HG03025 (cell line): ENCODE measurements around the gene SPDYE2.
"Not testable (repeated sequence)": the region's sequence is repeated elsewhere in the genome, so short reads cannot be mapped to it uniquely, and the experiment has no call there.

Source experiments
- ATAC-seq: cut with Tn5 transposase; IDR thresholded peaks from one replicate; pipeline ENCODE4 v1.9.1; 2021; ENCODE audit warnings: mild to moderate bottlenecking, moderate library complexity; ENCODE audit not compliant: unreplicated experiment, low FRiP score

SPDYE2 gene

DNA sequence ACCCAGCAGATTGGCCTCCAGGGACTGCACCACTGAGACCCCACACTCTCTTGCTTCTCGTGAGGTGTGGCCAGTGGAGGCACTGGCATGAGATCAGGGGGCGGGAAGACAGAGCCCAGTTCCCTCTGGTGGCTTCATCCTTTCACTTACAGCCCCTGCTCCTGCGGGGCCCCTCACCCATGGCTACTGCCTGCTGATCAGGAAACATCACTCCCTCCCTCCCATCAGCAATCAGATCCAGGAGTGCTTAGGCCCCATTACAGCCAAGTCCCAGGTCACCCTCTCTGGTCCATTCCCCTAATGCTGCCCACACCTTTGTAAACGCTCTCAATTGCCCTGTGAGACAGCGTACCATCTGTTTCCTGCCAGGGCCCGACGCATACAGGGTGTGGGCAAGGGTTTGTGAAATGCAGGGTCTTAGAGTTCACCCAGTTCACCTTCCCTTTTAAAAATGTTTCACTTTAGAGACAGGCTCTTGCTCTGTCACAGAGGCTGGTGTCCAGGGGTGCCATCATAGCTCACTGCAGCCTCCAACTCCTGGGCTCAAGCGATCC is 15.9 kb upstream of the SPDYE2 start:
- ATAC-seq: not testable (repeated sequence)

DNA sequence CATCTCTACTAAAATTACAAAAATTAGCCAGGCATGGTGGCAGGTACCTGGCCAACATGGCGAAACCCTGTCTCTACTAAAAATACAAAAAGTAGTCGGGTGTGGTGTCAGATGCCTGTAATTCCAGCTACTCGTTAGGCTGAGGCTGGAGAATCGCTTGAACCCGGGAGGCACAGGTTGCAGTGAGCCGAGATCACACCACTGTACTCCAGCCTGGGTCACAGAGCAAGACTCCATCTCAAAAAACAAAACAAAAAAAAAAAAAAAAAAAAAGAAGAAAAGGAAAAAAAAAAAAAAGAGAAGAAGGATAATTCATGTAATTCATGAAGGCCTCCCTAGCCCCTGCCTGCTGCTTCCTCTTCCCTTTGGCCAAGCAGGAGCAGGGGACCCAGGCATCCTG is 10.4 kb upstream of the SPDYE2 start:
- ATAC-seq: not testable (repeated sequence)

DNA sequence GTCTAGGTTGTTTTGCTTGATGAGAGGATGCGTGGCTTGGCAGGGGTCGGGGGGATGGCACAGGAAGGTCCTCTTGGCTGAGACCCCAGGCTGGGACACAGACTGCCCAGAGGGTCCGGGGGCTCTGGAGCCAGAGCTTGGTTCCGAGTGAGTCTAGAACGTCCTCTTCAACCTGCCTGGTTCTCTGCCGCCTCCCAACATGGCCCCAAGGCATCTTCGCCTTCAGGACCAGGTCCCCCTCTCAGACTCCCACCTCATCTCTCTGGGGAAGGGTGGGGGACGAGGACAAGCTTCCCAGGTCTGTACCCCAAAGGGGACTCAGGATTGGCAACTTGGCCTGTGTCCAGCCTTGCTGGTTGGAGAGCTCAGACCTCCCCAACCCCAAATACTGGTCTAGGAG is 8.9 kb upstream of the SPDYE2 start:
- ATAC-seq: not testable (repeated sequence)

DNA sequence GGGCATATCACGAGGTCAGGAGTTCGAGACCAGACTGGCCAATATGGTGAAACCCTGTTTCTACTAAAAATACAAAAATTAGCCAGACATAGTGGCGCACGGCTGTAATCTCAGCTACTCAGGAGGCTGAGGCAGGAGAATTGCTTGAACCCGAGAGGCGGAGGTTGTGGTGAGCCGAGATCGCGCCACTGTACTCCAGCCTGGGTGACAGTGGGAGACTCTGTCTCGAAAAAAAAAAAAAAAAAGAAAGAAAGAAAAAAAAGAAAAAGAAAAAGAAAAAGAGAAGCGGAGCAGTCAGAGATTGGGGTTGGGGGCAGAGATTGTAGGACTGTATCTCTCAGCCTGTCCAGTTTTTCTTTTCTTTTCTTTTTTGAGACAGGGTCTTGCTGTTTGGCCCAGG is 8.3 kb upstream of the SPDYE2 start:
- not testable (repeated sequence) for ATAC-seq

DNA sequence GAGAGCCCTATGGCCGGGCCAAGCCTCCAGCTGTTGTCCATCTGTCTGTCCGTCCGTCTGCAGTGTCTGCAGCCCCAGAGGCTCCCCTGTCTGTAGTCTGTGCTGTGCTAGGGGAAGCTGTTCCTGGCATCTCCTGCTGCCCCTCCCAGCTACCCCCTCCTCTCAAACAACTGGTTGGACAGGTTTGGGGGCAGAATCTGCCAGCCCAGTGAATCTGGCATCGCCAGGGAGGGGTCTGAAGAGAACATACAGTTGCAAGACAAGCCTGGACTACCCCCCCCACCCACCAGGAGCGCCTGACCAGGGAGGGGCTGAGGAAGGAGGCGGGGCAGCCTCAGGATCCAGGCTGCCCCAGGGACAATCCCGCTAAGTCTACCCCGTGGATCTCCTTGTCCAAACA is 7.4 kb upstream of the SPDYE2 start, which contains the start of gene UPK3BL2:
Gene UPK3BL2 (minus strand): TSS at position 101 of the 400 bp plus-strand sequence. CDS start 60 bp downstream, at position 41.
- not testable (repeated sequence) for ATAC-seq

DNA sequence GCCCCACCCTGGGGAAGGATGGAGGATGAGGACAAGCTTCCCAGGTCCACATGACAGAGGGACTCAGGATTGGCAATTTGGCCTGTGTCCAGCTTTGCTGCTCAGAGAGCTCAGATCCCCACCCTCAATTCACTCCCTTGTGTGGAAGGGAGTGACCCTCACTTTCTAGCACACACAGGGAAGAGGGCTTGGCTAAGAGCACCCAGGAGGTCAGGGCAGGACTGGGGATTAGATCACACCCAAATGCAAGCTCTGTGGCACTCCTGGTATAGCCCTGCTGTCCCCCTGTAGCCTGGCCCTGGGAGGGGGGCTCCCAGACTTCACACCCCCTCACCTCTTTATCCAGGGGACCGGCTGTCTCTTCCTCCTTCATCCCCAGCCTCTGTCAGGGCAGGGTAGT is 6.7 kb upstream of the SPDYE2 start:
- not testable (repeated sequence) for ATAC-seq

DNA sequence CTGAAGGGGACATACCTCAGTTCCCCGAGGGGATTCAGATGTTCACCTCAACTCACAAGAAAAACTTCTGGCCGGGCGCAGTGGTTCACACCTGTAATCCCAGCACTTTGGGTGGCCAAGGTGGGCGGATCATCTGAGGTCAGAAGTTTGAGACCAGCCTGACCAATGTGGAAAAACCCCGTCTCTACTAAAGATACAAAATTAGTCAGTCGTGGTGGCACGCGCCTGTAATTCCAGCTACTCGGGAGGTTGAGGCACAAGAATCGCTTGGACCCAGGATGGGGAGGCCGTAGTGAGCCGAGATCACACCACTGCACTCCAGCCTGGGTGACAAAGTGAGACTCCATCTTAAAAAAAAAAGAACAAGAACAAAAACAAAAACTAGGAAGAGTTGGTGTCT is 5.7 kb upstream of the SPDYE2 start:
- ATAC-seq: not testable (repeated sequence)

DNA sequence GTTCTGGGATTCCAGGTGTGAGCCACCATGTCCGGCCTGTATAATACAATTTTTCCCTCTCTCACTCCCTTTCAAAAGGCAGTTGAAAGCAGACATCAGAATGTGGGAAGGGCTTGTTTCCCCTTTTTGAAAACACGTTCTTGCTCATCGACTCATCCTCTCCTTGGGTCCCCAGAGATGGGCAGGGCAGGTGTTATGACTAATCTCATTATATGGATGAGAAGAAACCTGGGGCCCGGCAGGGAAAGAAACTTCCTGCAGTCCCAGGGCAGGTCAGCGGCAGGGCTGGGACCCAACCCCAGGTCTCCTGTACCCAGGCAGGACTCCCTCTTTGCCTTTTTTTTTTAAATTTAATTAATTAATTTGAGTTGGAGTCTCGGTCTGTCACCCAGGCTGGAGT is 4.7 kb upstream of the SPDYE2 start:
- peak; percentile 48 for ATAC-seq

DNA sequence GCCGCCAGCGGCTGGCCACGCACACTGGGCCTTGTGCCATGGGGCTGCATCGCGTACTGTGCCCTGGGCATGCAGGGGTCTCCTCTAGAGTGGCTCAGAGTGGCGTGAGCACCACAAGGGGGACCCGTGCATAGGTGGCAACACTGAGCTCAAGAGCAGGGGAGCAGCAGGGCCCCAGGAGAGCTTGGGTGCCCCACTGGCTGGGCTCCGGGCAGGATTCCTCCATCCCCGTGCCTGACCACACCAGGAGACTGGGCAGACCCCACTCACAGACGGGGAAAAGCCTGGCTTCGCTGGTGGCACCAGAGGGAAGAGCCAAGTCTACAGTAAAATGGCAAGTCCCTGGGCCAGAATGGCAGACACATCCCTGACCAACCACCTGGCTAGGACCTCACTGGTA is 17.6 kb downstream of the SPDYE2 start:
- ATAC-seq: not testable (repeated sequence)

DNA sequence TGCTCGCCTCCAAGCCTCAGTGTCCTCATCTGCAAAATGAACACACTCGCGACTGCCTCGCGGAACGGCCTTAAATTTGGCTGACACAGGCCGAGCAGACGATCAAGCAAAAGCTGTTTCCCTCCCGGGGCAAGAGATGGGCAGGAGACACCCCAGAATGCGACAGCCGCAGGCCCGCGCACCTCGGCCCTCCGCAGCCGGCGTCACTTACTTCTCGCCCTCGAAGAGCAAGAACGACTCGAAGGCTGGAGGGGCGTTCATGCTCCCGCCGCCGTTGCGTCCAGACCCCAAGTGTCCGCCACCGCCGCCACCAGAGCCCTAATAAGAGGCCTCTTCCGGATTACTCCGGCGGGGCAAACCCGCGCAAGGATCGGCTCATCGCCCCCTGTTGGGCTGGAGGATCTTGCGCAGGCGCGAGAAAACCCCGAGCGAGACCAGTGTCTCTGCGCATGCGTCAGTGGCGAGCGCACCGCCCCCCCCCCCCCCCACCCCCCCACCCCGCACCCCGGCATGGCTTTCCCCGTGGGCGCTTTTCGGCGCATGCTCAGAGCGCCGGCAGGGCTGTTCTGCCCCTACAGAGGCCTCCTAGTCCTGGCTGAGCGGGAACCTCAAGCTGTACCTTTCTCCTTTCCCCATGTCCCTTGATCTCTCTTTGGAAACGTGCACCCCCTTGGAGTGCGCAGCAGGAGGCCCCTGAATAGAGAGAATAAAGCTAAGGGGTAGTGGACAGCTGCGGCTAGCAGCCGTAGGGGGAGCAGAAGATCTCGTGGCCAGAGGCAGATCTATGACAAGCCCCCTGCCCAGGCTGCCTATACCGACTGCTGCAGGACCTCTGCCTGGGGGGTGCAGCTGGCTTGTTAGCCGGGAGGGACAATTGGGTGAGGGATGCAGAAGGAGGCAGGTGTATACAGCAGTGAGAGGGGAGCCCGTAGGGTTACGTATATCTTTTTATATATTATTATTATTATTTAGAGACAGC is 21.5 kb downstream of the SPDYE2 start, which contains the start of gene POLR2J3:
Gene POLR2J3 (minus strand): TSS at position 323 of the 979 bp plus-strand sequence. CDS start 62 bp downstream, at position 261.
- peak; percentile 93 for ATAC-seq

DNA sequence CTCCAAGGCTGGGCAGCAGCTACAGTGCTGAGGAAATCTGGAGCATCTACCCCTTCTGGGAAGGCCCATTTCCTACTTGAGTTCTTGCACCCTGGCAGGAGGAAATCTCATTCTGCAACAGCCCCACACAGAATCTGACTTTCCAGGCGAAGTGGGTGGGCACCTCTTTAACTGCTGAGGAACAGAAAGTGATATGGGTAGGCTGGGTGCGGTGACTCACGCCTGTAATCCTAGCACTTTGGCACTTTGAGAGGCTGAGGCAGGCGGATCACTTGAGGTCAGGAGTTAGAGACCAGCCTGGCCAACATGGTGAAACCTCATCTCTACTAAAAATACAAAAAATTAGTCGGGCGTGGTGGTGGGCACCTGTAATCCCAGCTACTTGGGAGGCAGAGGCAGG is 23.6 kb downstream of the SPDYE2 start:
- ATAC-seq: not testable (repeated sequence)

DNA sequence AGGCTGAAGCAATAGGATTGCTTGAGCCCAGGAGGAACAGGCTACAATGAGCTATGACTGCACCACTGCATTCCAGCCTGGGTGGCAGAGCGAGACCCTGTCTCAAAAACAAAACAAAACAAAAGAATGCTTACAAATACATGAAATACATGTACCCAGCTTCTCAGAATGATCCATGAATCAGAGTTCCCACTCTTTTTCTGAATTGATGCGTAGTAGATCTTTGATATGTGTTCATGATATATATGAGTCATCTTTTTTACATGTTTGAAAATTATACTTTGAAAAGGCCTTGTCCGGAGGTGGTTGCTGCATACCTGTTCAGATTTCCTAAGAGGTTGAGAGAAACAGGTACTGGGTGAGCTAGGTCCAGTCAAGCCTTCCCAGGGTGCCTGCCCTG is 25.3 kb downstream of the SPDYE2 start:
- ATAC-seq: not testable (repeated sequence)

DNA sequence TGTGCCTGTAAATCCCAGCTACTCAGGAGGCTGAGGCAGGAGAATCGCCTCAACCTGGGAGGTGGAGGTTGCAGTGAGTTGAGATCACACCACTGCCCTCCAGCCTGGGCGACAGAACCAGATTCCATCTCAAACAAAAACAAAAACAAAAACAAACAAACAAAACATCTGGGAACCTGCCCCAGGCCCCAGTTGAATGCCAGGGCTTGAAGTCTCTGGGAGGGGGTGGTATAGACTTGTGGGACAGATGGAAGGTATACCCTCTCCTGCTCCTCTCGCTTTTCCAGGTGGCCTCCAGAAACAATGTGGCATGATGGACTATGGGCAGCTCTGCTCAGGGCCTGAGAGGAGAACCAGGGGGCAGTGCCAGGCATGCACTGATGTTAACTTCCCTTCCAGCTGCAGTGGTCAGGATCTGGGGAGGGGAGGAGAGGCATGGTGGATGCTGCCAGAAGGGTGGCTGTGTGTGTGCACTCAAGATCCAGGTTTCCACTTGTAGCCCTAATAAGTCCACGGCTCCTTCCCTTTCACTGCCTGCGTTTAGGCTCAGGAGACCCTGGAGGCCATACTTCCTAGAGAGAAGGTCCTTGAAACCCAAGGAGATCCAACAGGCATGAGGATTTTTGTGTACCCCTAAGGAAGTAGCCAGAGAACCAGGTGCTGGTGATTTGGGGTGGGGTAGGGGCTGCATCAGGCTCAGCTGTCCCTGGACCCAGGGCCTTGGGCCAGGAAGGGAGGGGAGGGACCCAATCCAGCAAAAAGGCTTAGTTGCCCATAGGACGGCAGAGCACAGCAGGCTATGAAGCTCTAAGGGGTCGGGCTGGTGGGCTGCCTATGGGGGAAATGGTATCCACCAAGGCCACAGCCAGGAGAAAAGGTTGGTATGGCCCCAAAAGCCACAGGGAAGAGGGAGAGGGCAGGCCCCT is 26.6 kb downstream of the SPDYE2 start:
- ATAC-seq: not testable (repeated sequence)

DNA sequence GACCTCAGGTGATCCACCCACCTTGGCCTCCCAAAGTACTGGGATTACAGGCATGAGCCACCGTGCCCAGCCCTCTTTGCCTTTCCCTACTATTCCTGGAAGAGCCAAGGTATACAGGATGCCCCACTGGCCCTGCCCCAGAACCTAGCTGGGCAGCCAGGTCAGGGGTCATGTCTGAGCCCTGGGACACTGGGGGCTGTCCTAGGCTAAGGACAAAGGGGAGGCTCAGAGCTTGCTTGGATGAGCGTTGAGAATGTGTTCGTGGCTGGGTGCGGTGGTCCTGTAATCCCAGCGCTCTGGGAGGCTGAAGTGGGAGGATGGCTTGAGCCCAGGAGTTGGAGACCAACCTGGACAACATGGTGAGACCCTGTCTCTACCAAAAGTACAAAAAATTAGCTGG is 27.5 kb downstream of the SPDYE2 start:
- not testable (repeated sequence) for ATAC-seq

DNA sequence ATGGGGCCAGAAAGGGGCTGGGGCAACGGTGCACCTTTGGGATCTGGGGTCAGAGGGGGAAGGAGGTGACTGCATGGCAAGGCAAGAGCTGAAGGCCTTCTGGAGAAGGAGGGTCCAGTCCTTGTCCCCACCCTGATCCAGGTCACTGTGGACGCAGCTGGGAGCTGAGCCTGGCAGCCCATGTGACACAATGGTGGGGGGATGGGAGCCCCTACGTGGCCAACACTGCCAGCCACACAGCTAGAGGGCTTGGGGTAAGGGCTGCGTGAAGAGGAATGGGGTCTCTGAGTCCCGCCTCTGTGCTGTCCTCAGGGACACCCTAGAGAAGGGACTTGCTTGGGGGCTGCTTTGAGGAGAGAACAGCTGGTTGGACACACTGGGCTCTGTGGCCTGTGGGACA is 30.7 kb downstream of the SPDYE2 start:
- not testable (repeated sequence) for ATAC-seq

DNA sequence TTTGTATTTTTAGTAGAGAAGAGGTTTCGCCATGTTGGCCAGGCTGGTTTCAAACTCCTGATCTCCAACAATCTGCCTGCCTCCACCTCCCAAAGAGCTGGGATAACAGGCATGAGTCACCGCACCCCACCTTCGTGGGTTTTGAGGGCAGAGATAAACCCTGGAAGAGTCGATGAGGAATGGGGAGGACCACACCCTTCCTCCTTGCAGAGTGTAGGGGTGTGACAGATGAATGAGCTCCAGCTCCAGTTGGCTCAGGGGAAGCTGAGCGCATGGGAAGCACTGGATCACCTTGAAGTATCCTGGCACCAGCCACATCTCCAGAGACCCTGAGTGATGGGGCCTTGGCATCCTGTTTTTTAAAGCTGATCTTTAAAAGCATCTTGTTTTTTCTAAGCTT is 32.5 kb downstream of the SPDYE2 start:
- ATAC-seq: not testable (repeated sequence)

DNA sequence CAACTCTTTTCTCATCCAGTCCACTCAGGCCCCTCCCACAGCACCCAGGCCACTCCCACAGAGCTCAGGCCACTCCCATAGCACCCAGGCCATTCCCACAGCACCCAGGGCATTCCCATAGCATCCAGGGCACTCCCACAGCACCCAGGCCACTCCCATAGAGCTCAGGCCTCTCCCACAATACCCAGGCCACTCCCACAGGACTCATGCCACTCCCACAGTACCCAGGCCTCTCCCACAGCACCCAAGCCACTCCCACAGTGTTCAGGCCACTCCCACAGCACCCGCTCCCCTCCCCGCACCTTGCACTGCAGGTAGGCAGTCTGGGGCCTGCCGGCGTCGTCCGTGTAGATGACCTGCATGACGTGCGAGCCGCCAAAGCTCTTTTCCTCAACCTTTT is 38.8 kb downstream of the SPDYE2 start:
- not testable (repeated sequence) for ATAC-seq

DNA sequence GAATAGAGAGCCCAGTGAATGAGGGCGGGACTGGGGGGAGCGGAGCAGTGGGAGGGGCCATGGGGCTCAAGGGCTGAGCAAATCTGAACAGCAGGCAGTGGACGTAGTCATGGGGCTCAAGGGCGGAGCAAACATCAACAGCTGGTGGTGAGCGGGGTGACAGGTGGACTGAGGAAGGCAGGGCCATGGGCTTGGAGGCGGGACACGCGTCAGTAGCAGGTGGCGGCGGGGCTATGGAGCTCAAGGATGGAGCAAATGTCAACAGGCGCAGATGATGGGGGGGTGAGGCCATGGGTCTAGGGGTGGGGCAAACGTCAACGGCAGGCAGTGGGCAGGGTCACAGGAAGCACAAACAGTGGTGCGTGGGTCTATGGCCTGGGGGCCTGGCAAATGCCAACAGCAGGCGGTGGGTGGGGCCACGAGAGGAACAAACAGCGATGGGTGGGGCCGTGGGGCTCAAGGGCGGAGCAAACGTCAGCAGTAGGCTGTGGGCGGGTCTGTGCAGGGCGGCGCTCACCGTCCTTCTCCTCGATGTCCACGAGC is 41.5 kb downstream of the SPDYE2 start:
- peak; percentile 43 for ATAC-seq

DNA sequence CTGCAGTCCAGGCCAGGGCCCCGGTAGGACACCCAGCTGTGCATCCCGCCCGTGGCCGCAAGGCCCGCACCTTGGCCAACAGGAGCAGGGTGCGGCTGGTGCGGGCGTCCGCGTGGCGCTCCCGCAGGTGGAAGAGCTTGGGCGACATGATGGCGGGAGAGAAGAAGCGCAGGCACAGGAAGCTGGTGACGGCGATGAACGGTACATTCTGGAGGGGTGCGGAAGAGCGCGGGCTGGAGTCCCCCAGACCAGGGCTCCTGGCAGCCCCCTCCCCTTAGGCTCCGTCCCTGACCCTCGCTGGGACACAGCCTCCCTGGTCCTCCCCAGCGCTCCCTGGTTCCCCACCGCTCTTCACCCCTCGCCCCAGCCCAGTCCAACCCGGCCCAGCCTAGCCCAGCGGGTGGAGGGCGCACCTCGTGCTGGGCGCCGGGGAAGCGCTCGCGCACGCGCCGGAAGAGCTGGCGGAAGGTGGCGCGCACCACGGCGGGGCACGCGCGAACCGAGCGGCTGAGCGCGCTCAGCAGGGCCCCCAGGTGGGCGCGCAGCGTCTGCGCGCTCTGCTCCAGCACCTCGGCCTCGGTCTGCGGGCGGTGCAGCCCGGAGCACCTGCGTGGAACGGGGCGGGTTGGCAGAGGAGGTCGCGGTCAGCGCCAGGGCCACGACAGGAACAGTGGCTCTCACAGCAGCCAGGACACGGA is 42.8 kb downstream of the SPDYE2 start:
- peak; percentile 50 for ATAC-seq
